Measurements from ENCODE around the gene RBAK.
A peak's percentile ranks its signal among the peaks of the same experiment; 100 is the strongest.
"Not testable (repeated sequence)": the region's sequence is repeated elsewhere in the genome, so short reads cannot be mapped to it uniquely, and the experiment has no call there.

The RBAK gene

GRCh38 chr7:5045558-5046396 lies at the start of gene RBAK:
RBAK (plus strand) TSS chr7:5045860; CDS start chr7:5048077, 2,217 bp downstream.
- peak; percentile 76 to 81 for DNase-seq (ENCODE audit: low read depth in 2 of 2)

GRCh38 chr7:4996696-4997222 lies 48.9 kb upstream of the RBAK start:
- no peak for DNase-seq (ENCODE audit: low read depth in 2 of 2)

GRCh38 chr7:4998244-4998643 lies 47.4 kb upstream of the RBAK start:
- no peak for DNase-seq (ENCODE audit: low read depth in 2 of 2)

- DNase-seq (ENCODE audit: low read depth in 2 of 2), result no peak
Observed at GRCh38 chr7:4998910-4999309, 46.8 kb upstream of the RBAK start.

GRCh38 chr7:4999369-4999950 lies 46.2 kb upstream of the RBAK start:
- DNase-seq (ENCODE audit: low read depth in 2 of 2), result no peak

- no peak for DNase-seq (ENCODE audit: low read depth in 2 of 2)
Observed at GRCh38 chr7:5001003-5001402, 44.7 kb upstream of the RBAK start.

DNA sequence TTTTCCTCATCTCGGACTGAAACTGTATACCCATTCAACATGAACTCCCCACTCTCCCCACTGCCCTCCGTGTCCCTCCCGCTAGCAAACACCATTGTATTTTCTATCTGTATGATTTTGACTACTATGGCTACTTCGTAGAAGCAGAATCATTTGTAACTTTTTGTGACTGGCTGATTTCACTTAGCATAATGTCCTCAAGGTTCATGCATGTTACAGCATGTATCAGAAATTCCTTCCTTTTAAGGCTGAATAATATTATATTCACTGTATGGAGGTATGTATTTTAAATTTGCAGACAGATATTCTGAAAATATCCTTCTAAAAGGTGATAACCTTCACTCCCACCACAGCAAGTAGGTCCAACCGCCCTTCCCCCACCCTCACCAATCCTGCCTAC lies 43.7 kb upstream of the RBAK start:
- no peak for DNase-seq (ENCODE audit: low read depth in 2 of 2)

- no peak for DNase-seq (ENCODE audit: low read depth in 2 of 2)
Observed at GRCh38 chr7:5005066-5005465, 40.6 kb upstream of the RBAK start.

DNA sequence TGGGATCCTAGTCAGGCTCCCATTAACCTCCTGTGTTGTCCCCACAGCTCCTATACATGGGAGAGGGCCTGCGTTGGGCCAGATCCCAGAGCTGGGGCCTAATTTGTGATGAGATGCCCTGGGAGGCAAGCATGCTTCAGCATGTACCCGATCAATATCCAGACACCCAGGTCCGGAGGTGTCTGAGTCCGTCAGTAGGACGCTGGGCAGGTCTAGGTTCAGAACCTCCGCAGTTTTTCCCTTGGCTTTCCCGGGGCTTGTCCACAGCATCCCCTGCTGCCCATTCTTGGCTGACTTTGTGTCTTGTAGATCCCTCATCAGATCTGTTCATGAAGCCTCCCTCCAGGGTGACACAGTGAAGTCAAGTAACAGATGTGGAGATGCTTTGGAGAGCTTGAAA lies 32.7 kb upstream of the RBAK start:
- DNase-seq (ENCODE audit: low read depth in 2 of 2), result no peak

GRCh38 chr7:5015936-5016335 lies 29.7 kb upstream of the RBAK start:
- DNase-seq (ENCODE audit: low read depth in 2 of 2), result not testable (repeated sequence)

DNA sequence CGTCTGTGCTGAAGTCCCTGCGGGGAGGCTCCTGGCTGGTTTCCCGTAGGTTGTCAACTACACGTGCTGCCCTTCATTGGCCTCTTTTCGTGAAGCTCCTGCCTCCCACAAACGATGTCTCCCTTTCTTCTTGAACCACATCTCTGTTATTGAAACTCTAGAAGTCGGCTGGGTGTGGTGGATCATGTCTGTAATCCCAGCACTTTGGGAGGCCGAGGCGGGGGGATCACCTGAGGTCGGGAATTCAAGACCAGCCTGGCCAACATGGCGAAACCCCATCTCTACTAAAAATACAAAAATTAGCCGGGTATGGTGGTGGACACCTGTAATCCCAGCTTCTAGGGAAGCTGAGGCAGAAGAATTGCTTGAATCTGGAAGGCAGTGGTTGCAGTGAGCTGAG lies 28.0 kb upstream of the RBAK start:
- not testable (repeated sequence) for DNase-seq (ENCODE audit: low read depth in 2 of 2)

DNA sequence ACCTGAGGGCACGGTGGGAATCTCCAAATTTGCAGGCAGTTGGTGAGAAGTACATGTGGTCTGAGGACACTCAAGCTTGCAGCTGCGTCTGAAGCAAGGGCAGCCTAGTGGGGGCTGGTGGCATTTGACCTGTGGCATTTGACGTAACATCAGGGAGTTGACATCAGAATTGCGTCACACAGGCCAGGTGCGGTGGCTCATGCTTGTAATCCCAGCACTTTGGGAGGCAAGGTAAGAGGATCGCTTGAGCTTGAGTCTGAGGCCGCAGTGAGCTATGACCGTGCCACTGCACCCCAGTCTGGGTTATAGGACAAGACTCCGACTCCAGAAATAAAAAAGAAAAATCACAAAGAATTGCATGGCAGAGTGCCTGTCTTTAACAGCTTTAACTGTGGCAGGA lies 25.6 kb upstream of the RBAK start:
- DNase-seq (ENCODE audit: low read depth in 2 of 2), result no peak

DNA sequence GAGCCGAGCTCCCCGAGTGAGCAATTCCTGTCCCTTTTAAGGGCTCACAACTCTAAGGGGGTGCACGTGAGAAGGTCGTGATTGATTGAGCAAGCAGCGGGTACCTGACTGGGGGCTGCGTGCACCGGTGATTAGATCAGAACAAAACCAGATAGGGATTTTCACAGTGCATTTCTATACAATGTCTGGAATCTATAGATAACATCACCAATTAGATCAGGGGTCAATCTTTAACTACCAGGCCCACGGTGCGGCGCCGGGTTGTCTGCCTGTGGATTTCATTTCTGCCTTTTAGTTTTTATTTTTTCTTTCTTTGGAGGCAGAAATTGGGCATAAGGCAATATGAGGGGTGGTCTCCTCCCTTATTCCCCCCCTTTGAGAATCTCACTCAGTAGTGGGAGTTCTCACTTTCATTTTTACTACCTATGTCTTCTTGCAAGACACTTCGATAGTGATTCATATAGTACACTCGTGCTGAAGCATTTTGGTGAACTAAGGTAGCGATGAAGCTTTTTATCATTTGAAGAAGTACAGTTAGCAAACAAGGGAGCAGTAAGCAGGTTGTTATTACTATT lies 24.6 kb upstream of the RBAK start:
- DNase-seq (ENCODE audit: low read depth in 2 of 2), result not testable (repeated sequence)

- DNase-seq (ENCODE audit: low read depth in 2 of 2), result not testable (repeated sequence)
Observed at GRCh38 chr7:5023626-5024025, 22.0 kb upstream of the RBAK start.

GRCh38 chr7:5027796-5028410 lies 17.8 kb upstream of the RBAK start:
- DNase-seq (ENCODE audit: low read depth in 2 of 2), result not testable (repeated sequence)

DNA sequence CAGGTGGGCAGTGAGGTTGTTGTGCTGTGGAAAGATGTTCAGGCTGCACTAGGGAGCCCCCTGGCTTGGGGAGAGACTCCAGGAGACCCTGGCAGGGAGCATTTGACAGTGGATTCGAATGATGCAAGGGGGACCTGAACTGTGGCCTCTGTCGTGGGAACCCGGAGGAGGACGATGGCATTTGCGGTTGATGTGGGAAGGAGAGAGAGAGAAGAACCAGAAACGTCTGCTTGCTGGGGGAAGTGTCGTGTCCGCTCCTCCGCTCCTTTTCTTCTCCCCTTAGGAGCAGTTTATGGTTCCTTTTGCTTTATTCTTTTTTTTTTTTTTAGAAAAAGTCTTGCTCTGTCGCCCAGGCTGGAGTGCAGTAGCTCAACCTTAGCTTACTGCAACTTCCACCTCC lies 12.5 kb upstream of the RBAK start:
- DNase-seq (ENCODE audit: low read depth in 2 of 2), result not testable (repeated sequence)

GRCh38 chr7:5035276-5035675 lies 10.4 kb upstream of the RBAK start:
- DNase-seq (ENCODE audit: low read depth in 2 of 2), result no peak

DNA sequence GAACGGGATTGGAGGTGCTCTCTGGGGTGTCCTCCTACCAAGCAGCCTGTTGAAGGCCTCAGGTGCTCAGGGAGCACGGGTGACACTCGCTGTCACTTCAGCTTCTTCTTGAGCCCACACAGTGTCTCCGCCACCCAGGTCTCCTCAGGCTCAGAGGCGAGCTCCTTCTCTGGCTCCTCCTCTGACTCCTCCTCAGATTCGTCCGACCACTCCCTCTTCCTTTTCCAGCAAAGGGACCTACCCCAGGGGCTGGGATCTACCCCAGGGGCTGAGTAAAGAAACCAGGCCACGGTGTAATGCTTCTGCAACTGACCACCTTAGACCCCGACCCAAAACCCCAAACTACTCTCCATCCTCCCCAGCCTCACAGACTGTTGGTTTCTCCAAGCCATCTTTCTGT lies 9.2 kb upstream of the RBAK start:
- no peak for DNase-seq (ENCODE audit: low read depth in 2 of 2)

DNA sequence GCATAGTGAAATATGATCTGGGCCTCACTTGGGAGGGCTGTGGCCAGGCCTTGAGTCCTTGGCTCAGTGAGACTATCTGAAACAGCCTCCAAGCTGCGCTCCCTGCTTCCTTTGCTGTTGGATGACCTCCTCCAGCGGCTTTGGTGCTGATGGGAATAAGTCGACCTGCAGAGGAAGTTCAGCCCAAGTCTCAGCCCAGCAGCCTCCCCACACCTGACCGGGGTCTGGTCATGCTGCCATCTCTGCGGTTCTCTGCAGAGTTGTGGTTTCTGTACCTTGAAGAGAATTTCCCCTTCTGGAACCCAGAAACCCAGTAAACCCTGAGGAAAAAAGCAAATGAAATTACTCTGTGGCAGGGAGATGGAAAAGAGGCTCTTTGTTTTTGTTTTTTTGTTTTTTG lies 4.6 kb upstream of the RBAK start:
- no peak for DNase-seq (ENCODE audit: low read depth in 2 of 2)

GRCh38 chr7:5043661-5044060 lies 2.0 kb upstream of the RBAK start:
- DNase-seq (ENCODE audit: low read depth in 2 of 2), result no peak

DNA sequence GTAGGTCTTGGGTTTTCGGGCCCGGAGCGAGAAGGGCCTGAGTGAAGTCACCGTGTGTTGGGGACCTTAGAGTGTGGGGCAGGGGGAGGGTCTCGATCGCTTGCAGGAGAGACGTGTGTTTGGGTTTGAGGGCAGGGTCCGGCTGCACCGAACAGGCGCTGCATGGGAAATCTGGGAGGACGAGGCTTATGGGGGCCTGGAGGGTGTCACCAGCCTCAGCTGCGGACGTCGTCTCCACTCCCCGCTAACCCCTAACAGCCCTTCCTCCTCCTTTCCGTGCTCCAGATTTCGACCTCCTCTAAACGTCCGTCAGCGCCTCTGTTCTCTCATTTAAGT lies 705 bp downstream of the RBAK start:
- DNase-seq (ENCODE audit: low read depth in 2 of 2), result not testable (repeated sequence)

DNA sequence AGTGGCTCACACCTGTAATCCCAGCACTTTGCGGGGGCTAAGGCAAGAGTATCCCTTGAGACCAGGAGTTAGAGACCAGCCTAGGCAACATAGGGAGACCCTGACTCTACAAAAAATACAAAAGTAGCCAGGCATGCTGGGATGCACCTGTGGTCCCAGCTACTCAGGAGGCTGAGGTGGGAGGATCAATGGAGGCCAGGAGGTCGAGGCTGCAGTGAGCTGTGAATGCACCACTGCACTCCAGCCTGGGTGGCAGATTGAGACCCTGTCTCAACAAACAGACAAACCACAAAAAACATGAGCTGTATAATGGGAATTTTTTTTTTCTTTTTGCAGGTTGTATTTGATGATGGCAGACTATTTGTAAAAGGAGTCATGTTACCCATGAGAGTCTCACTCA lies 1.5 kb downstream of the RBAK start:
- DNase-seq (ENCODE audit: low read depth in 2 of 2), result not testable (repeated sequence)

DNA sequence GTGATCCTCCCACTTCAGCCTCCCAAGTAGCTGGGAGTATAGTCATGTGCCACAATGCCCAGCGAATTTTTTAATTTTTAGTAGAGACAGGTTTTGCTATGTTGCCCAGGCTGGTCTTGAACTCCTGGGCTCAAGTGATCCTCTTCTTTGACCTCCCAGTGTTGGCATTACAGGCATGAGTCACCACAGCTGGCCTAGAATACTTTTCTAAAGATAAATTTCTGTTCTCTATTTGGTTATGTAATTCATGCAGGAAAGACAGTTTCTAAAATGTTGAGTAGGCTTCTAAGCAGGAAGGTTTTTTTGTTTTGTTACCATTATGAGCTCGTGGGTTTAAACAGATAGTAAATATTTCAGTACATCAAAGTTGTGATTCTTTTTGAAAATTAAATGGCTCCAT lies 5.0 kb downstream of the RBAK start:
- no peak for DNase-seq (ENCODE audit: low read depth in 2 of 2)
